Mammary epithelial cell (primary cell): Measurements from ENCODE around the gene TKTL1.

ENCODE experiments used
- EZH2 ChIP-seq: IDR thresholded peaks from 2 replicates; pipeline ENCODE4 v1.6.1; 2012; ENCODE audit warnings: low read length, inconsistent platforms, borderline replicate concordance
- TF ChIP-seq, protein P1 (sequence below), 2 donors: IDR thresholded peaks in 1 of 2; conservative IDR thresholded peaks in 1 of 2; 2 replicates each; pipeline ENCODE4 v1.5.1; 2011 to 2012; ENCODE audit warnings: inconsistent platforms in 2 of 2, low read length in 2 of 2, mild to moderate bottlenecking in 2 of 2, control low read depth in 1 of 2, low read depth in 1 of 2; ENCODE audit not compliant: insufficient read depth in 1 of 2; ENCODE audit errors: extremely low read depth in 1 of 2

DNA sequence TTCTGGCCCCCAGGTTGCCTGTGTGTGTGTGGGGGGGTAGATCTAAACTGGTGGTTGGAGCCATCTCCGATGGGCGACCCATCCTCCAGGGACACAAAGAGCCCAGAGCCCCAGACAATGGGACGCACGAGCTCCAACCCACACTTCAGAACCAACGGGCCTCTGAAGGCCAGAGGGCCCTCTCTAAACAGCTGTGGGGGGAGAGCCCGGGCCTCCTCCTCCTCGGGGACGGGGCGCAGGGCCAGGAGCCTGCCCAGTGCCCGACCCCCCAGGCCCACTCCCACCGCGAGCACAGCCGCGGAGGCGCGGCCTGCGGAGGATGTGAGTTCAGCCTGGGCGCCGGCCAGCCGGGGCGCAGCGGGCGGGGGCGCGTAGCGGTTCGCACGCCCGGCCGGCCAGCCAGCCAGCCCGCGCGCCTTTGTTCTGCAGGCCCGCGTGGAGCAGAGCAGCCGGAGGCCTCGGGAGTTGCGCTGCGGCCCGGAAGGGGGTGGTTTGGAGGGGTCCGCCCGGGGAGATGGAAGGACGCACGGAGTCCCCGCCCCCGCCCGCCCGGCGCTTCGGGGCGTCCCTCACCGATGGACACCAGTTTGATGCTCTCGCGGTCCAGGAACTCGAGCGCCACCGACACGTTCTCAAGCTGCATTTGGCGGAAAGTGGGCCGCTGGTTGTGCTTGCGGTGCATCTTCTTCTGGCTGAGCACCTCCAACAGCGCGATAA is 74.9 kb downstream of the TKTL1 start:
- TF ChIP-seq, protein P1, sequence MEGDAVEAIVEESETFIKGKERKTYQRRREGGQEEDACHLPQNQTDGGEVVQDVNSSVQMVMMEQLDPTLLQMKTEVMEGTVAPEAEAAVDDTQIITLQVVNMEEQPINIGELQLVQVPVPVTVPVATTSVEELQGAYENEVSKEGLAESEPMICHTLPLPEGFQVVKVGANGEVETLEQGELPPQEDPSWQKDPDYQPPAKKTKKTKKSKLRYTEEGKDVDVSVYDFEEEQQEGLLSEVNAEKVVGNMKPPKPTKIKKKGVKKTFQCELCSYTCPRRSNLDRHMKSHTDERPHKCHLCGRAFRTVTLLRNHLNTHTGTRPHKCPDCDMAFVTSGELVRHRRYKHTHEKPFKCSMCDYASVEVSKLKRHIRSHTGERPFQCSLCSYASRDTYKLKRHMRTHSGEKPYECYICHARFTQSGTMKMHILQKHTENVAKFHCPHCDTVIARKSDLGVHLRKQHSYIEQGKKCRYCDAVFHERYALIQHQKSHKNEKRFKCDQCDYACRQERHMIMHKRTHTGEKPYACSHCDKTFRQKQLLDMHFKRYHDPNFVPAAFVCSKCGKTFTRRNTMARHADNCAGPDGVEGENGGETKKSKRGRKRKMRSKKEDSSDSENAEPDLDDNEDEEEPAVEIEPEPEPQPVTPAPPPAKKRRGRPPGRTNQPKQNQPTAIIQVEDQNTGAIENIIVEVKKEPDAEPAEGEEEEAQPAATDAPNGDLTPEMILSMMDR (conservative IDR thresholded peaks at IDR 0.05 in 1 of 2, IDR thresholded peaks at IDR 0.05 in 1 of 2; ENCODE audit: extremely low read depth in 1 of 2, insufficient read depth in 1 of 2, low read depth in 1 of 2, low read length in 2 of 2), result no peak
- no peak for TF ChIP-seq EZH2
